ENCODE measurements around the gene SNAPC1. TPM values are rescaled to one million over a fixed set of nuclear protein-coding genes. Genes with fewer than 3 reads are reported as not detected.
A peak's percentile ranks its signal among the peaks of the same experiment; 100 is the strongest.

Gene SNAPC1
- total and polyA plus RNA-seq, 10 of the 15 experiments (the other 5 are each of a cell fraction or from before 2014, with no cell fraction given): 4.5 to 12.0 (median 7.4) TPM

DNA sequence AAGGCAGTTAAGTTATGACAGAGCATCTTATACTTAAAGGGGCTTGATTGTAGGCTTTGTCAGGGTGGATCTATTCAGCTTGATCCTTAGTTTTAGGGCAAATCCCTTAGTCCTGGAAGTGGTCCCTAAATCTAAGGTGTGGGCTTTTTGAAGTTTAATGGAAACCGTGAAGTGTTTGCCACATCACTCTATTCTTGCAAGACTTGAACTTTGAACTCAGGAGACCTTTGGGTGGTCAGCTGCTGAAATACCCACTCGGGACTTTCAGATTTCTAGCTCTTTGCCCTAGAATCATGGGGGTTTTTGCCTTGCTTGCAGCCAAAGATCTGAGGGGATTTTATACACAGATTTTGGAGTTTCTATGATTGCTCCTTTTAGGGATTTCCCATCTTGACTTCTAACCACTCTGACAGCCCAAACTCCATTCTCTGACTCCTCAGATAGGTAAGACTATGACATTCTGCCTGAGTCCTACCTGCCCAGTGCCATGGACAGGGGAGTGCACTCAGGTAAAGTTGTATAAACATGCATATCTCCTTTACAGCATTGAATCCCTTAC is 39.9 kb downstream of the SNAPC1 start:
- ChIA-PET CTCF (interaction anchor here (0.8 to 1.4 kb wide), 5 partner anchors 35 to 326 kb away, joined by 3 read pairs; no protein-coding TSS in a partner anchor), POLR2A (interaction anchor here (1.9 kb wide), 1 partner anchor 40 kb away, joined by 4 read pairs; the partner anchor contains the start of gene SNAPC1), RAD21 (ENCODE audit: unreplicated experiment) (interaction anchor here (0.8 to 1.6 kb wide), 3 partner anchors 40 to 299 kb away, joined by 3 read pairs; partner anchors contain the start of gene SNAPC1), SMC1A (ENCODE audit: uncharacterized antibody, unreplicated experiment) (interaction anchor here (0.8 to 2.8 kb wide), 3 partner anchors 35 to 59 kb away, joined by 3 to 13 read pairs (median 3); no protein-coding TSS in a partner anchor)
- FAIRE-seq (no peak), DNase-seq (ENCODE audit: low read depth, low spot score) (peak; percentile 12), ATAC-seq (peak; percentile 73)
- Histone ChIP-seq H3K79me2 (ENCODE audit: control insufficient read depth, insufficient read depth, low read length) (no peaks in the 10 kb centered on the region), H4K20me1 (ENCODE audit: control insufficient read depth, insufficient read depth) (no peaks in the 10 kb centered on the region), H3K36me3 (ENCODE audit: control insufficient read depth in 2 of 2, insufficient read depth in 2 of 2, low read length in 1 of 2) (no peaks in the 10 kb centered on the region), H3K4me2 (ENCODE audit: control insufficient read depth, insufficient read depth) (no peak overlapping the region), H3K9me3 (replicated peaks; ENCODE audit: control insufficient read depth, insufficient read depth, low read length) (no peaks in the 10 kb centered on the region), H2AFZ (ENCODE audit: control insufficient read depth, low read depth, low read length) (no peak overlapping the region), H3K9ac (ENCODE audit: control insufficient read depth, insufficient read depth, low read length) (no peak overlapping the region), H3K4me3 (no peak overlapping the region), H3K4me1 (ENCODE audit: control insufficient read depth, insufficient read depth, low read length) (no peaks in the 10 kb centered on the region), H3K27me3 (replicated peaks in 1 of 2; ENCODE audit: control insufficient read depth in 2 of 2, insufficient read depth in 2 of 2, low read length in 1 of 2) (no peaks in the 10 kb centered on the region), H3K27ac (ENCODE audit: control insufficient read depth, insufficient read depth) (no peak overlapping the region)
- 0% methylated on average over 2 of the region's 2 CpGs for WGBS (ENCODE audit: insufficient coverage, insufficient replicate concordance, low lambda C conversion rate, missing lambda C conversion rate)
- peak in 1 of 2 experiments; percentile 61; a peak in 2 of 4 replicates for TF ChIP-seq BHLHE40 (IDR thresholded peaks at IDR 0.05; ENCODE audit: borderline replicate concordance in 1 of 2, low read depth in 2 of 2, low read length in 1 of 2)
- peak; percentile 78 for TF ChIP-seq NR2F1 (conservative IDR thresholded peaks at IDR 0.05)
- peak; percentile 48 for TF ChIP-seq IKZF1 (conservative IDR thresholded peaks at IDR 0.05)
- TF ChIP-seq MTA2 (IDR thresholded peaks at IDR 0.05; ENCODE audit: low read depth): 0 out of 2 replicates have a peak, but pooled peaks have one; percentile 23
- peak; percentile 78 for TF ChIP-seq NR2C1 (IDR thresholded peaks at IDR 0.05)
- TF ChIP-seq RFX5 (IDR thresholded peaks at IDR 0.05; ENCODE audit: low read depth, low read length): no peak
- intact Hi-C loops (cut with micrococcal nuclease; ENCODE audit: unreplicated experiment) (no loop called here), in situ Hi-C loops (cut with MboI) (loop anchor here (25.0 kb wide), 1 partner anchor 1165 kb away; the partner anchor contains the start of gene SIX1)
- BruUV-seq (replicated peaks): no TSS peak

DNA sequence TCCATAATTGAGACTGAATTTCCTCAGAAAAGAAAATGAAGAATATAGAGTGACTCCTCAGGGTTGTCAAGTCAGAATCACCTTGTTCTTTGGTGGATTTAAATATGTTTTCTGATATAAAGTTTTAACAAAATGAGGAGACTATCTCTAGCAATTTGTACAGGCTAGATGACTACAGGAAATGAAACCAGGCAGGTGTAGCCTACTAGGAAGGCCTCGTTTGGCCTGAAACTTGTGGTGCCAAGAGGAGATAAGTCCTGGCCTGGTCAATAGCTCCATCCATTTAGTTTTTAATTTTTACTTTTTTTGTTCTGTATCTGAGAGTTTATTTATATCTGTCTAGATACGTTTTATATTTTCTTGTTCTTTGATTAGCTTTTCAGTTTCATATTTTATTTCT is 41.5 kb downstream of the SNAPC1 start:
- CTCF ChIA-PET: interaction anchor here (0.6 to 3.1 kb wide), 6 partner anchors 10 to 343 kb away, joined by 3 to 19 read pairs (median 3); no protein-coding TSS in a partner anchor
- intact Hi-C loops (cut with micrococcal nuclease; ENCODE audit: unreplicated experiment): no loop called here

More for the DNA sequence above, 41.5 kb downstream of the SNAPC1 start:
- Histone ChIP-seq H3K27me3 (replicated peaks in 1 of 2; ENCODE audit: control insufficient read depth in 2 of 2, insufficient read depth in 2 of 2, low read length in 1 of 2) (no peaks in the 10 kb centered on the region), H3K9me3 (replicated peaks; ENCODE audit: control insufficient read depth, insufficient read depth, low read length) (no peaks in the 10 kb centered on the region), H3K4me2 (ENCODE audit: control insufficient read depth, insufficient read depth) (no peak overlapping the region), H3K36me3 (ENCODE audit: control insufficient read depth in 2 of 2, insufficient read depth in 2 of 2, low read length in 1 of 2) (no peaks in the 10 kb centered on the region), H3K9ac (ENCODE audit: control insufficient read depth, insufficient read depth, low read length) (no peak overlapping the region), H3K4me1 (ENCODE audit: control insufficient read depth, insufficient read depth, low read length) (no peaks in the 10 kb centered on the region), H3K27ac (ENCODE audit: control insufficient read depth, insufficient read depth) (no peak overlapping the region), H3K4me3 (no peak overlapping the region), H2AFZ (ENCODE audit: control insufficient read depth, low read depth, low read length) (no peak overlapping the region), H4K20me1 (ENCODE audit: control insufficient read depth, insufficient read depth) (no peaks in the 10 kb centered on the region), H3K79me2 (ENCODE audit: control insufficient read depth, insufficient read depth, low read length) (no peaks in the 10 kb centered on the region)
- TF ChIP-seq, protein P1, sequence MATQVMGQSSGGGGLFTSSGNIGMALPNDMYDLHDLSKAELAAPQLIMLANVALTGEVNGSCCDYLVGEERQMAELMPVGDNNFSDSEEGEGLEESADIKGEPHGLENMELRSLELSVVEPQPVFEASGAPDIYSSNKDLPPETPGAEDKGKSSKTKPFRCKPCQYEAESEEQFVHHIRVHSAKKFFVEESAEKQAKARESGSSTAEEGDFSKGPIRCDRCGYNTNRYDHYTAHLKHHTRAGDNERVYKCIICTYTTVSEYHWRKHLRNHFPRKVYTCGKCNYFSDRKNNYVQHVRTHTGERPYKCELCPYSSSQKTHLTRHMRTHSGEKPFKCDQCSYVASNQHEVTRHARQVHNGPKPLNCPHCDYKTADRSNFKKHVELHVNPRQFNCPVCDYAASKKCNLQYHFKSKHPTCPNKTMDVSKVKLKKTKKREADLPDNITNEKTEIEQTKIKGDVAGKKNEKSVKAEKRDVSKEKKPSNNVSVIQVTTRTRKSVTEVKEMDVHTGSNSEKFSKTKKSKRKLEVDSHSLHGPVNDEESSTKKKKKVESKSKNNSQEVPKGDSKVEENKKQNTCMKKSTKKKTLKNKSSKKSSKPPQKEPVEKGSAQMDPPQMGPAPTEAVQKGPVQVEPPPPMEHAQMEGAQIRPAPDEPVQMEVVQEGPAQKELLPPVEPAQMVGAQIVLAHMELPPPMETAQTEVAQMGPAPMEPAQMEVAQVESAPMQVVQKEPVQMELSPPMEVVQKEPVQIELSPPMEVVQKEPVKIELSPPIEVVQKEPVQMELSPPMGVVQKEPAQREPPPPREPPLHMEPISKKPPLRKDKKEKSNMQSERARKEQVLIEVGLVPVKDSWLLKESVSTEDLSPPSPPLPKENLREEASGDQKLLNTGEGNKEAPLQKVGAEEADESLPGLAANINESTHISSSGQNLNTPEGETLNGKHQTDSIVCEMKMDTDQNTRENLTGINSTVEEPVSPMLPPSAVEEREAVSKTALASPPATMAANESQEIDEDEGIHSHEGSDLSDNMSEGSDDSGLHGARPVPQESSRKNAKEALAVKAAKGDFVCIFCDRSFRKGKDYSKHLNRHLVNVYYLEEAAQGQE (IDR thresholded peaks at IDR 0.05; ENCODE audit: low read depth, low read length): no peak
- TF ChIP-seq SPI1 (IDR thresholded peaks at IDR 0.05; ENCODE audit: borderline replicate concordance, insufficient read depth, low read depth, low read length): 0 out of 2 replicates have a peak, but pooled peaks have one; percentile 34
- WGBS (ENCODE audit: insufficient coverage, insufficient replicate concordance, low lambda C conversion rate, missing lambda C conversion rate): 25% methylated on average over 2 of the region's 2 CpGs
- no TSS peak for BruUV-seq (replicated peaks)
- POLR2A ChIA-PET: no interaction called here
- no peak for DNase-seq (ENCODE audit: low read depth, low spot score)
- in situ Hi-C loops (cut with MboI): loop anchor here (25.0 kb wide), 1 partner anchor 1166 kb away; the partner anchor contains the start of gene SIX1
- FAIRE-seq: no peak
- RAD21 ChIA-PET (ENCODE audit: unreplicated experiment): no interaction called here
- SMC1A ChIA-PET (ENCODE audit: uncharacterized antibody, unreplicated experiment): interaction anchor here (1.0 to 1.8 kb wide), 4 partner anchors 15 to 327 kb away, joined by 3 to 8 read pairs (median 4); no protein-coding TSS in a partner anchor
- peak; percentile 78 for ATAC-seq

Data from GM12878 (cell line).